Measurements from ENCODE around the gene C1QTNF9B. TPM values are rescaled to one million over a fixed set of nuclear protein-coding genes. Genes with fewer than 3 reads are reported as not detected.
"Not testable (repeated sequence)": the region's sequence is repeated elsewhere in the genome, so short reads cannot be mapped to it uniquely, and the experiment has no call there.

C1QTNF9B gene
- total RNA-seq = not detected in 2 replicates

GRCh38 chr13:23897452-23897919 is at the start of gene C1QTNF9B:
C1QTNF9B (minus strand) TSS chr13:23897502.
- DNase-seq = not testable (repeated sequence)

GRCh38 chr13:23946900-23947299 is 49.6 kb upstream of the C1QTNF9B start:
- no peak for DNase-seq

GRCh38 chr13:23946067-23946466 is 48.8 kb upstream of the C1QTNF9B start:
- DNase-seq = no peak

GRCh38 chr13:23945612-23946011 is 48.3 kb upstream of the C1QTNF9B start:
- no peak for DNase-seq

- DNase-seq = no peak
Measured at GRCh38 chr13:23941211-23941610, 43.9 kb upstream of the C1QTNF9B start.

GRCh38 chr13:23939666-23940065 is 42.4 kb upstream of the C1QTNF9B start:
- not testable (repeated sequence) for DNase-seq

- DNase-seq = no peak
Measured at GRCh38 chr13:23934520-23934919, 37.2 kb upstream of the C1QTNF9B start.

- peak; percentile 64 for DNase-seq
Measured at GRCh38 chr13:23928985-23929384, 31.7 kb upstream of the C1QTNF9B start.

- no peak for DNase-seq
Measured at GRCh38 chr13:23923031-23923430, 25.7 kb upstream of the C1QTNF9B start.

GRCh38 chr13:23922005-23922932 is 25.0 kb upstream of the C1QTNF9B start:
- peak; percentile 39 for DNase-seq

- peak; percentile 68 for DNase-seq
Measured at GRCh38 chr13:23921451-23921888, 24.2 kb upstream of the C1QTNF9B start.

- DNase-seq = no peak
Measured at GRCh38 chr13:23919006-23919405, 21.7 kb upstream of the C1QTNF9B start.

- no peak for DNase-seq
Measured at GRCh38 chr13:23918208-23918607, 20.9 kb upstream of the C1QTNF9B start.

- no peak for DNase-seq
Measured at GRCh38 chr13:23915308-23915707, 18.0 kb upstream of the C1QTNF9B start.

- DNase-seq = no peak
Measured at GRCh38 chr13:23912469-23912868, 15.2 kb upstream of the C1QTNF9B start.

GRCh38 chr13:23909606-23910005 is 12.3 kb upstream of the C1QTNF9B start:
- no peak for DNase-seq

GRCh38 chr13:23905766-23906165 is 8.5 kb upstream of the C1QTNF9B start:
- no peak for DNase-seq

- DNase-seq = no peak
Measured at GRCh38 chr13:23903906-23904280, 6.6 kb upstream of the C1QTNF9B start.

GRCh38 chr13:23902975-23903905 is 5.9 kb upstream of the C1QTNF9B start:
- DNase-seq = no peak

- no peak for DNase-seq
Measured at GRCh38 chr13:23901365-23901764, 4.1 kb upstream of the C1QTNF9B start.

GRCh38 chr13:23899555-23899954 is 2.3 kb upstream of the C1QTNF9B start:
- peak; percentile 62 for DNase-seq

- DNase-seq = no peak
Measured at GRCh38 chr13:23898101-23898500, 799 bp upstream of the C1QTNF9B start.

- DNase-seq = not testable (repeated sequence)
Measured at GRCh38 chr13:23894746-23895145, 2.6 kb downstream of the C1QTNF9B start.

Data from dermis blood vessel endothelial cell (primary cell).